Astrocyte (in vitro differentiated cells and primary cell): ENCODE results near the gene NRG3.

ENCODE experiments used
- CTCF ChIP-seq: IDR thresholded peaks from 2 replicates; pipeline ENCODE4 v1.5.1; 2011; ENCODE audit warnings: low read depth, mild to moderate bottlenecking, inconsistent platforms, low read length, moderate library complexity; ENCODE audit not compliant: insufficient read depth
- EZH2 ChIP-seq: IDR thresholded peaks from 2 replicates; pipeline ENCODE4 v1.6.1; 2012; ENCODE audit warnings: mild to moderate bottlenecking, low read length, inconsistent platforms; ENCODE audit not compliant: insufficient read depth

- no peak for TF ChIP-seq CTCF
- no peak for TF ChIP-seq EZH2
Observed at GRCh38 chr10:82267960-82268359, 393.0 kb downstream of the NRG3 start.
